ENCODE data around the gene AKAP17A. TPM values are rescaled to one million over a fixed set of nuclear protein-coding genes. Genes with fewer than 3 reads are reported as not detected.

The AKAP17A gene
- total and polyA plus RNA-seq, 2 of the 13 experiments (the other 11 are each of a cell fraction or from before 2014, with no cell fraction given): 20.5 to 26.5 TPM

- no peak for TF ChIP-seq GPBP1L1 (CRISPR knock-in tag; IDR thresholded peaks at IDR 0.05)
- no peak for TF ChIP-seq LRRFIP1 (CRISPR knock-in tag; conservative IDR thresholded peaks at IDR 0.05)
- TF ChIP-seq ZSCAN22 (CRISPR knock-in tag; IDR thresholded peaks at IDR 0.05): no peak
Observed at GRCh38 chrX:1610736-1611135, 19.3 kb downstream of the AKAP17A start (continued).

- DNase-seq (ENCODE audit: low spot score) (no peak), ATAC-seq (no peak), FAIRE-seq (no peak)
- no peaks in the 10 kb centered on the region for H3K9me3 ChIP-seq (ENCODE audit: low read length)
- no TSS peak for BruUV-seq (replicated peaks)
- H3K4me1 ChIP-seq (ENCODE audit: insufficient read depth, low read length): 0 out of 2 replicates have a peak, but pooled peaks cover 8% of the 10 kb centered on the region
- no peaks in the 10 kb centered on the region for H3K79me2 ChIP-seq (ENCODE audit: insufficient read depth, low read length)
- intact Hi-C loops (cut with micrococcal nuclease; ENCODE audit: unreplicated experiment): no loop called here
- no peak overlapping the region for H3K27ac ChIP-seq (ENCODE audit: extremely low read length, insufficient read depth, low read length)
- no peak overlapping the region for H3K9ac ChIP-seq (ENCODE audit: insufficient read depth, low read depth, low read length)
- 66% methylated on average over 5 of the region's 5 CpGs for WGBS (ENCODE audit: low lambda C conversion rate)
- POLR2A ChIA-PET: no interaction called here
- no peak overlapping the region for H2AFZ ChIP-seq (ENCODE audit: low read length)
- CTCF ChIA-PET (ENCODE audit: low intra/inter-chr PET ratio, low total read pairs): no interaction called here
- no peak overlapping the region for H3K4me2 ChIP-seq (ENCODE audit: low read depth, low read length)
- no peak overlapping the region for H3K4me3 ChIP-seq (replicated peaks in 1 of 3; ENCODE audit: insufficient read depth in 1 of 3, low read depth in 2 of 3, low read length in 3 of 3)
- H3K36me3 ChIP-seq (replicated peaks in 1 of 2; ENCODE audit: control insufficient read depth in 1 of 2, insufficient read depth in 2 of 2, low read length in 2 of 2): no peaks in the 10 kb centered on the region
- TF ChIP-seq PHF21A (CRISPR knock-in tag; IDR thresholded peaks at IDR 0.05) (no peak), KMT2A (CRISPR knock-in tag; IDR thresholded peaks at IDR 0.05) (no peak), ZBTB34 (CRISPR knock-in tag; IDR thresholded peaks at IDR 0.05) (no peak), GATAD1 (CRISPR knock-in tag; IDR thresholded peaks at IDR 0.05) (no peak), ZNF24 (IDR thresholded peaks at IDR 0.05) (no peak), MED8 (CRISPR knock-in tag; IDR thresholded peaks at IDR 0.05; ENCODE audit: insufficient replicate concordance) (no peak), ZNF724P (CRISPR knock-in tag; IDR thresholded peaks at IDR 0.05; ENCODE audit: borderline replicate concordance) (no peak), CENPT (CRISPR knock-in tag; IDR thresholded peaks at IDR 0.05; ENCODE audit: low read depth) (no peak), CTCF (CRISPR knock-in tag; IDR thresholded peaks at IDR 0.05) (no peak), REPIN1 (CRISPR knock-in tag; IDR thresholded peaks at IDR 0.05; ENCODE audit: borderline replicate concordance, low read depth) (no peak)
- no peaks in the 10 kb centered on the region for H4K20me1 ChIP-seq (ENCODE audit: insufficient read depth, low read length)
- in situ Hi-C loops (cut with HindIII; ENCODE audit: extremely low pct_ligation_motif_present, low pct_unique_long_range_greater_than_20kb): no loop called here
- H3K27me3 ChIP-seq (ENCODE audit: control insufficient read depth in 1 of 2, insufficient read depth in 2 of 2, low read length in 2 of 2): 0 out of 5 replicates have a peak, but pooled peaks cover 0 to 2% of the 10 kb centered on the region in 2 experiments
Observed at GRCh38 chrX:1612641-1613286, 21.4 kb downstream of the AKAP17A start.

Measured in HepG2 (cell line).